H1 (cell line): Measurements from ENCODE around the gene MMS19. TPM values are rescaled to one million over a fixed set of nuclear protein-coding genes. Genes with fewer than 3 reads are reported as not detected.
A peak's percentile ranks its signal among the peaks of the same experiment; 100 is the strongest.

Source experiments
- CTCF ChIA-PET: fragments of 300-600 bp; sonication (Branson Sonifier 250); formaldehyde crosslinking; loops from one replicate; lab custom pipeline; 2021; ENCODE audit not compliant: partially characterized antibody; lab: Charles Lee
- POLR2A ChIA-PET: fragments of 300-600 bp; sonication (Branson Sonifier 250); formaldehyde crosslinking; loops from one replicate; lab custom pipeline; 2021; ENCODE audit warnings: inconsistent platforms; ENCODE audit not compliant: partially characterized antibody; lab: Charles Lee
- DNase-seq, 2 experiments: peaks; one replicate each; pipeline versions ENCODE4 v3.0.0 to v3.0.0-alpha.2; 2010 to 2022; ENCODE audit warnings: low spot score in 2 of 2, low read depth in 1 of 2, mixed read lengths in 1 of 2
- FAIRE-seq: peaks from 2 replicates; lab custom pipeline; 2011; peaks lifted over from hg19 to GRCh38; lab: Jason Lieb, UNC
- H2AFZ ChIP-seq: 2 replicates; pipeline ENCODE4 v1.8.1; 2012; ENCODE audit warnings: low read length, inconsistent platforms
- H2AK5ac ChIP-seq: 2 replicates; pipeline ENCODE4 v1.6.1; 2013; ENCODE audit warnings: low read depth, low read length
- H2BK120ac ChIP-seq: replicated peaks from 2 replicates; pipeline ENCODE3; 2013; ENCODE audit warnings: low read depth, low read length, inconsistent platforms
- H2BK12ac ChIP-seq: 2 replicates; pipeline ENCODE4 v1.6.1; 2013; ENCODE audit warnings: low read depth, low read length
- H2BK15ac ChIP-seq: 2 replicates; pipeline ENCODE4 v1.6.1; 2013; ENCODE audit warnings: low read length
- H2BK20ac ChIP-seq: 2 replicates; pipeline ENCODE4 v1.6.1; 2013; ENCODE audit warnings: low read length
- H2BK5ac ChIP-seq: 2 replicates; pipeline ENCODE4 v1.6.1; 2013; ENCODE audit warnings: low read depth, low read length
- H3K14ac ChIP-seq: 2 replicates; pipeline ENCODE4 v1.6.1; 2013; ENCODE audit warnings: inconsistent platforms; ENCODE audit not compliant: insufficient read length
- H3K18ac ChIP-seq: 2 replicates; pipeline ENCODE4 v1.6.1; 2013; ENCODE audit warnings: low read length; ENCODE audit errors: extremely low read depth
- H3K23ac ChIP-seq: 2 replicates; pipeline ENCODE4 v1.6.1; 2013; ENCODE audit warnings: inconsistent platforms; ENCODE audit not compliant: insufficient read length
- H3K23me2 ChIP-seq: 2 replicates; pipeline ENCODE4 v1.6.1; 2013; ENCODE audit warnings: low read depth, low read length
- H3K27ac ChIP-seq: 2 replicates; pipeline ENCODE4 v1.6.1; 2011; ENCODE audit warnings: low read depth, low read length, inconsistent platforms
- H3K27me3 ChIP-seq, 4 experiments: replicated peaks in 1 of 4; 1 replicate in 1 of 4; 2 replicates in 3 of 4; pipeline versions ENCODE4 v1.6.1 to v1.8.1; 2011 to 2013; ENCODE audit warnings: low read length in 3 of 4, mild to moderate bottlenecking in 3 of 4, inconsistent platforms in 2 of 4, mixed read lengths in 2 of 4, moderate library complexity in 1 of 4; ENCODE audit not compliant: control insufficient read depth in 3 of 4, insufficient read depth in 3 of 4; ENCODE audit errors: extremely low read depth in 1 of 4
- H3K36me3 ChIP-seq, 4 experiments: 2 replicates each; pipeline versions ENCODE4 v1.6.1 to v1.8.1; 2011 to 2013; ENCODE audit warnings: mild to moderate bottlenecking in 4 of 4, low read length in 3 of 4, moderate library complexity in 2 of 4, control low read depth in 1 of 4, inconsistent platforms in 1 of 4; ENCODE audit not compliant: insufficient read depth in 4 of 4, control insufficient read depth in 2 of 4
- H3K4ac ChIP-seq: replicated peaks from 2 replicates; pipeline ENCODE3; 2013; ENCODE audit warnings: low read length, low read depth, mixed read lengths, inconsistent platforms; ENCODE audit not compliant: insufficient read length
- H3K4me1 ChIP-seq, 4 experiments: replicated peaks in 1 of 4; 1 replicate in 1 of 4; 2 replicates in 3 of 4; pipeline versions ENCODE4 v1.6.1 to v1.8.1; 2011 to 2013; ENCODE audit warnings: low read length in 3 of 4, inconsistent platforms in 2 of 4, mixed read lengths in 1 of 4; ENCODE audit not compliant: insufficient read depth in 4 of 4, control insufficient read depth in 3 of 4
- H3K4me2 ChIP-seq, 2 experiments: 2 replicates each; pipeline versions ENCODE4 v1.6.1 to v1.8.1; 2011 to 2013; ENCODE audit warnings: low read depth in 2 of 2, low read length in 2 of 2, control low read depth in 1 of 2, inconsistent platforms in 1 of 2, mild to moderate bottlenecking in 1 of 2; ENCODE audit not compliant: insufficient read depth in 1 of 2
- H3K4me3 ChIP-seq, 4 experiments: fragments of 200-600, 300-600 bp in 1 of 4; sonication (generic), shearing (Covaris generic), sonication (Bioruptor Twin) in 1 of 4; 2 replicates each; pipeline versions ENCODE4 v1.5.1 to v1.8.1; 2011 to 2016; ENCODE audit warnings: low read length in 4 of 4, low read depth in 3 of 4, control low read depth in 2 of 4, inconsistent platforms in 2 of 4, mild to moderate bottlenecking in 2 of 4, mixed read lengths in 1 of 4, moderate library complexity in 1 of 4; ENCODE audit not compliant: insufficient read depth in 2 of 4; ENCODE audit errors: extremely low read depth in 1 of 4
- H3K56ac ChIP-seq: replicated peaks from 2 replicates; pipeline ENCODE3; 2013; ENCODE audit warnings: low read depth, mild to moderate bottlenecking, mixed read lengths, low read length, inconsistent platforms; ENCODE audit not compliant: insufficient read length
- H3K79me1 ChIP-seq: 2 replicates; pipeline ENCODE4 v1.6.1; 2013; ENCODE audit warnings: low read depth, low read length, control low read depth
- H3K79me2 ChIP-seq, 2 experiments: 2 replicates each; pipeline versions ENCODE4 v1.6.1 to v1.8.1; 2012 to 2013; ENCODE audit warnings: low read length in 2 of 2, mild to moderate bottlenecking in 2 of 2, inconsistent platforms in 1 of 2; ENCODE audit not compliant: insufficient read depth in 2 of 2, control insufficient read depth in 1 of 2
- H3K9ac ChIP-seq, 4 experiments: replicated peaks in 1 of 4; 1 replicate in 1 of 4; 2 replicates in 3 of 4; pipeline versions ENCODE4 v1.6.1 to v1.8.1; 2011 to 2013; ENCODE audit warnings: low read depth in 3 of 4, low read length in 3 of 4, control low read depth in 2 of 4, mild to moderate bottlenecking in 2 of 4, moderate library complexity in 2 of 4, inconsistent platforms in 1 of 4; ENCODE audit errors: extremely low read depth in 1 of 4
- H3K9me3 ChIP-seq, 2 experiments: 2 replicates each; pipeline versions ENCODE4 v1.6.1 to v1.8.1; 2012 to 2013; ENCODE audit warnings: mild to moderate bottlenecking in 2 of 2, moderate library complexity in 2 of 2, control low read depth in 1 of 2, inconsistent platforms in 1 of 2, low read depth in 1 of 2, low read length in 1 of 2, mixed read lengths in 1 of 2; ENCODE audit not compliant: insufficient read depth in 2 of 2
- H4K20me1 ChIP-seq, 2 experiments: replicated peaks in 1 of 2; 2 replicates each; pipeline versions ENCODE3 to v1.8.1; 2011 to 2013; ENCODE audit warnings: inconsistent platforms in 2 of 2, low read length in 2 of 2, mild to moderate bottlenecking in 1 of 2; ENCODE audit not compliant: insufficient read depth in 2 of 2, control insufficient read depth in 1 of 2
- H4K5ac ChIP-seq: 2 replicates; pipeline ENCODE4 v1.6.1; 2013; ENCODE audit warnings: low read length, low read depth, mixed read lengths, inconsistent platforms; ENCODE audit not compliant: insufficient read length
- H4K8ac ChIP-seq: 2 replicates; pipeline ENCODE4 v1.8.0; 2013; ENCODE audit warnings: mild to moderate bottlenecking, moderate library complexity, low read length, inconsistent platforms; ENCODE audit not compliant: insufficient read depth; ENCODE audit errors: extremely low read depth
- H4K91ac ChIP-seq: replicated peaks from 2 replicates; pipeline ENCODE3; 2013; ENCODE audit warnings: low read length, mixed read lengths, inconsistent platforms; ENCODE audit not compliant: insufficient read length
- CBX5 ChIP-seq: fragments of 300-800, 300-1000 bp; sonication (generic); IDR thresholded peaks from 2 replicates; pipeline ENCODE4 v1.7.1; 2016; ENCODE audit warnings: antibody characterized with exemption, low read length, low read depth
- CREB1 ChIP-seq: IDR thresholded peaks from 2 replicates; pipeline ENCODE4 v1.6.1; 2012; ENCODE audit warnings: inconsistent platforms
- EZH2 ChIP-seq: fragments of 200-600 bp; sonication (generic); IDR thresholded peaks from 2 replicates; pipeline ENCODE4 v1.7.1; 2012; ENCODE audit warnings: low read depth, mild to moderate bottlenecking, moderate library complexity, low read length, inconsistent platforms; ENCODE audit not compliant: severe bottlenecking
- GABPA ChIP-seq: IDR thresholded peaks from 2 replicates; pipeline ENCODE4 v1.6.1; 2011; ENCODE audit warnings: mild to moderate bottlenecking, low read length, moderate library complexity, borderline replicate concordance; ENCODE audit not compliant: insufficient read depth
- JUND ChIP-seq: IDR thresholded peaks from 2 replicates; pipeline ENCODE4 v1.6.1; 2011; ENCODE audit warnings: mild to moderate bottlenecking, improper control_type of control experiment, low read length
- WGBS, 2 experiments: shearing (Covaris generic) in 1 of 2; methylation state at CpG; one replicate each; pipeline versions ENCODE4 v1.1.6 to v1.1.7; 2013 to 2015; ENCODE audit warnings: low lambda C conversion rate in 2 of 2, mixed read lengths in 2 of 2, inconsistent platforms in 1 of 2, low coverage in 1 of 2, missing lambda C conversion rate in 1 of 2; ENCODE audit not compliant: insufficient replicate concordance in 2 of 2, insufficient coverage in 1 of 2, insufficient read length in 1 of 2; ENCODE audit errors: extremely low coverage in 1 of 2, missing lambda C conversion rate in 1 of 2; 5-methylcytosine and 5-hydroxymethylcytosine counted together
- polyA plus RNA-seq, 7 experiments: library from polyadenylated mRNA; depleted of rRNA in 3 of 7; stranded (reverse) in 5 of 7; unstranded in 2 of 7; fragments of >200 nt in 5 of 7; fragments of 200-250 nt in 2 of 7; gene quantifications; 1 replicate in 5 of 7; 2 replicates in 1 of 7; 4 replicates in 1 of 7; pipeline versions ENCODE4 v1.2.1 to v1.2.3, GENCODE V29; 2011 to 2013; ENCODE audit warnings: missing spikeins in 2 of 7, mixed read lengths in 2 of 7
- total RNA-seq: library from RNA; stranded (reverse); fragmentation: NEBNext Ultra II Directional; extraction: Animal tissue kit (Norgen Biotek cat#: 25700); gene quantifications from 2 replicates; pipeline ENCODE4 v1.2.1, GENCODE V29; 2021

The MMS19 gene
- total and polyA plus RNA-seq, 2 of the 8 experiments (the other 6 are each of a cell fraction or from before 2014, with no cell fraction given), result 130 to 221 TPM

GRCh38 chr10:97543025-97543546 is 44.9 kb upstream of the MMS19 start:
- Histone ChIP-seq H2AK5ac (peak overlapping the region; percentile 97), H3K23ac (no peak overlapping the region), H2BK15ac (0 out of 2 replicates have a peak overlapping the region, but pooled peaks have one; percentile 40), H3K18ac (peak overlapping the region; percentile 32; the same call in 1 of the 2 replicates), H3K4me2 (no peak overlapping the region), H3K14ac (no peak overlapping the region), H3K23me2 (no peaks in the 10 kb centered on the region), H3K4me3 (no peak overlapping the region), H3K36me3 (no peaks in the 10 kb centered on the region), H2BK12ac (peak overlapping the region; percentile 95; the same call in 1 of the 2 replicates), H4K91ac (no peak overlapping the region), H3K4ac (no peak overlapping the region), H4K5ac (no peak overlapping the region), H3K9me3 (no peaks in the 10 kb centered on the region), H3K4me1 (peaks cover 0 to 21% (median 8%) of the 10 kb centered on the region in 4 experiments; a peak in 6 of 7 replicates), H3K56ac (no peak overlapping the region), H3K79me1 (peaks cover 4% of the 10 kb centered on the region), H3K27me3 (no peaks in the 10 kb centered on the region), H3K79me2 (peaks cover 0 to 6% of the 10 kb centered on the region in 2 experiments; a peak in 1 of 4 replicates), H2BK5ac (peak overlapping the region; percentile 81), H4K20me1 (no peaks in the 10 kb centered on the region), H2BK120ac (no peak overlapping the region), H3K9ac (no peak overlapping the region), H2AFZ (no peak overlapping the region), H4K8ac (no peak overlapping the region), H2BK20ac (peak overlapping the region; percentile 61; the same call in 1 of the 2 replicates), H3K27ac (no peak overlapping the region)
- DNase-seq (no peak), FAIRE-seq (no peak)
- WGBS, 2 experiments, result 93% methylated on average over 10 of the region's 10 CpGs; no CpG with 5 or more reads in 1 of the 2 experiments
- CTCF ChIA-PET, result interaction anchor here (1.1 to 14.7 kb wide), 8 partner anchors 10 to 124 kb away, joined by 3 to 388 read pairs (median 10); no protein-coding TSS in a partner anchor
- POLR2A ChIA-PET, result interaction anchor here (2.0 kb wide), 1 partner anchor 9 kb away, joined by 8 read pairs; no protein-coding TSS in a partner anchor
- TF ChIP-seq JUND, result peak; percentile 43; the same call in 1 of the 2 replicates
- no peak for TF ChIP-seq EZH2
- no peak for TF ChIP-seq CREB1
- no peak for TF ChIP-seq GABPA
- no peak for TF ChIP-seq CBX5
